Measurements from ENCODE around the gene ABHD11.

ABHD11 gene

GRCh38 chr7:73735528-73735905 lies 3.1 kb downstream of the ABHD11 start:
- Histone ChIP-seq H2AFZ (ENCODE audit: low read depth, low read length) (no peak overlapping the region), H3K4me1 (ENCODE audit: low read length) (peaks cover 5% of the 10 kb centered on the region), H3K79me2 (ENCODE audit: low read length) (peaks cover 6% of the 10 kb centered on the region; the same call in 1 of the 2 replicates), H3K27ac (ENCODE audit: low read length) (no peak overlapping the region), H3K9ac (ENCODE audit: low read length) (no peak overlapping the region), H3K36me3 (replicated peaks; ENCODE audit: low read depth, low read length) (peaks cover 9% of the 10 kb centered on the region), H3K4me2 (ENCODE audit: low read length) (no peak overlapping the region), H3K27me3 (ENCODE audit: low read depth, low read length) (no peaks in the 10 kb centered on the region), H4K20me1 (ENCODE audit: insufficient read depth, low read length) (peaks cover 6% of the 10 kb centered on the region), H3K4me3 (ENCODE audit: low read length) (no peak overlapping the region), H3K9me3 (ENCODE audit: insufficient read depth, low read length) (no peaks in the 10 kb centered on the region)
- TF ChIP-seq CTCF (IDR thresholded peaks at IDR 0.05; ENCODE audit: low read depth, low read length) = no peak
- TF ChIP-seq EZH2phosphoT487 (IDR thresholded peaks at IDR 0.05; ENCODE audit: low read depth) = no peak

DNA sequence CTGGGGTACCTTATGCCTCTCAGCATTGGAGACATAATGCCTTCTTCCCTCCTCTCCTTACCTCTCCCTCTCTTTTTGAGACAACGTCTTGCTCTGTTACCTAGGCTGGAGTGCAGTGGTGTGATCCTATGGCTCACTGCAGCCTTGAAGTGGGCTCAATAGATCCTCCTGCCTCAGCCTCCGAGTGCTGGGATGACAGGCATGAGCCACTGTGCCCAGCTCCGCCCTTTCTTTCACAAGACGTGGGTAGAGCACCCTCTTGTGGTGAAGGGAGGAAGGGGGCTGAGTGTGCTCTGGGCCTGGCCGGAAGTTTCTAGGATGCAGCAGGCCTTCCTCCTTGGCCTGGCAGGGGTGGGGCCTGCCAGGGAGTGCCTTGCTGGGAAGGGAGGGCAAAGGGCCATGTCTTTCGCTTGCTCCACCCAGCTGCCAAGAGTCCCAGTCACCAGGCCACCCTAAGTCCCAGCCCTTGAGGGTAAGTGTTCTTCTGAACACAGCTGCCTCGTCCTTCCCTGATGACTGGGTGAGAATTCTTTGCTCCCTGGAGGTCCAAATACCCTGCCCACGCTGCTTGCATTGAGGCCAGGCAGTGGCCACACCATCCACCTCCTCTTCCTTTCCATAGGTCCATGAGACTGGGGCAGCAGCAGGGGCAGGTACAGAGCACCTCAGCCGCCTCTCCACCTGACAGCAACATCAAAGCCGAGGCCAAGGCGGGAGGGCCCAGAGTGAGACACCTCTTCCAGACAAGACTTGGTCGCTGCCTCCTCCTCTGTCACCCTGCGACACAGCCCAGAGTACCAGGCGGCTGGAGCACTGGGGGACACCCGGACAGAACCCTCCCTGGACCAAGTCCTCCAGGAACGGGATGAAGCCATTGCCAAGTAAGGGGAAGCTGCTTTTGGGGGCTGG lies 3.7 kb downstream of the ABHD11 start:
- peaks cover 9% of the 10 kb centered on the region for H3K36me3 ChIP-seq (replicated peaks; ENCODE audit: low read depth, low read length)
- peak; percentile 69 for TF ChIP-seq CTCF (IDR thresholded peaks at IDR 0.05; ENCODE audit: low read depth, low read length)
- no peak for TF ChIP-seq EZH2phosphoT487 (IDR thresholded peaks at IDR 0.05; ENCODE audit: low read depth)
- H4K20me1 ChIP-seq (ENCODE audit: insufficient read depth, low read length) = peaks cover 6% of the 10 kb centered on the region
- H3K4me3 ChIP-seq (ENCODE audit: low read length) = no peak overlapping the region
- H2AFZ ChIP-seq (ENCODE audit: low read depth, low read length) = no peak overlapping the region
- no peaks in the 10 kb centered on the region for H3K27me3 ChIP-seq (ENCODE audit: low read depth, low read length)
- H3K4me1 ChIP-seq (ENCODE audit: low read length) = peaks cover 5% of the 10 kb centered on the region
- no peak overlapping the region for H3K9ac ChIP-seq (ENCODE audit: low read length)
- no peaks in the 10 kb centered on the region for H3K9me3 ChIP-seq (ENCODE audit: insufficient read depth, low read length)
- H3K4me2 ChIP-seq (ENCODE audit: low read length) = no peak overlapping the region
- peak overlapping the region; percentile 16; the same call in 1 of the 2 replicates for H3K27ac ChIP-seq (ENCODE audit: low read length)
- peaks cover 6% of the 10 kb centered on the region; the same call in 1 of the 2 replicates for H3K79me2 ChIP-seq (ENCODE audit: low read length)

DNA sequence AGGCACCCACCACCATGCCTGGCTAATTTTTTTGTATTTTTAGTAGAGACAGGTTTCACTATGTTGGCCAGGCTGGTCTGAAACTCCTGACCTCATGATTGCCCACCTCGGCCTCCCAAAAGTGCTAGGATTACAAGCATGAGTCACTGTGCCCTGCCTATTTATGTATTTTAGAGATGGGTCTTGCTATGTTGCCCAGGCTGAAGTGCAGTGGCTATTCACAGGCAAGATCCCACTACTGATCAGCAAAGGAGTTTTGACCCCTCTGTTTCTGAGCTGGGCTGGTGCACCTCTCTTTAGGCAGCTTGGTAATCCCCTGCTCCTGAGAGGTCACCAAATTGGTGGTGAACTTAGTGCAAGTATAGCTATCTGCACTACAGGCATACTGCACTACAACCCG lies 6.2 kb downstream of the ABHD11 start:
- H3K4me3 ChIP-seq (ENCODE audit: low read length) = no peak overlapping the region
- H3K27me3 ChIP-seq (ENCODE audit: low read depth, low read length) = peaks cover 7% of the 10 kb centered on the region; the same call in 1 of the 2 replicates
- H3K9ac ChIP-seq (ENCODE audit: low read length) = no peak overlapping the region
- peaks cover under 1% of the 10 kb centered on the region; the same call in 1 of the 2 replicates for H4K20me1 ChIP-seq (ENCODE audit: insufficient read depth, low read length)
- no peaks in the 10 kb centered on the region for H3K9me3 ChIP-seq (ENCODE audit: insufficient read depth, low read length)
- no peak for TF ChIP-seq CTCF (IDR thresholded peaks at IDR 0.05; ENCODE audit: low read depth, low read length)
- peaks cover 9% of the 10 kb centered on the region for H3K36me3 ChIP-seq (replicated peaks; ENCODE audit: low read depth, low read length)
- no peak overlapping the region for H3K27ac ChIP-seq (ENCODE audit: low read length)
- no peak overlapping the region for H3K4me2 ChIP-seq (ENCODE audit: low read length)
- H3K79me2 ChIP-seq (ENCODE audit: low read length) = peaks cover under 1% of the 10 kb centered on the region; the same call in 1 of the 2 replicates
- H3K4me1 ChIP-seq (ENCODE audit: low read length) = no peaks in the 10 kb centered on the region
- no peak overlapping the region for H2AFZ ChIP-seq (ENCODE audit: low read depth, low read length)

- no peaks in the 10 kb centered on the region for H4K20me1 ChIP-seq (ENCODE audit: insufficient read depth, low read length)
- H3K36me3 ChIP-seq (replicated peaks; ENCODE audit: low read depth, low read length) = no peaks in the 10 kb centered on the region
- no peak overlapping the region for H3K4me3 ChIP-seq (ENCODE audit: low read length)
- no peaks in the 10 kb centered on the region for H3K4me1 ChIP-seq (ENCODE audit: low read length)
- H3K9ac ChIP-seq (ENCODE audit: low read length) = no peak overlapping the region
- no peak overlapping the region for H3K27ac ChIP-seq (ENCODE audit: low read length)
- no peak for TF ChIP-seq CTCF (IDR thresholded peaks at IDR 0.05; ENCODE audit: low read depth, low read length)
- no peak overlapping the region for H2AFZ ChIP-seq (ENCODE audit: low read depth, low read length)
- peaks cover 12% of the 10 kb centered on the region; the same call in 1 of the 2 replicates for H3K27me3 ChIP-seq (ENCODE audit: low read depth, low read length)
- no peak overlapping the region for H3K4me2 ChIP-seq (ENCODE audit: low read length)
- H3K79me2 ChIP-seq (ENCODE audit: low read length) = no peaks in the 10 kb centered on the region
- H3K9me3 ChIP-seq (ENCODE audit: insufficient read depth, low read length) = no peaks in the 10 kb centered on the region
Measured at GRCh38 chr7:73730485-73730884, 8.1 kb downstream of the ABHD11 start.
